Fibroblast of lung (primary cell): ENCODE measurements around the gene MTRFR. TPM values are rescaled to one million over a fixed set of nuclear protein-coding genes. Genes with fewer than 3 reads are reported as not detected.

Source experiments
- DNase-seq, 2 donors: peaks; one replicate each; pipeline versions ENCODE4 v3.0.0 to v3.0.0-alpha.2; 2010; ENCODE audit warnings: low read depth in 2 of 2
- H2AFZ ChIP-seq: 2 replicates; pipeline ENCODE4 v1.5.1; 2012; ENCODE audit warnings: low read length, control low read depth, inconsistent platforms
- H3K27ac ChIP-seq: 2 replicates; pipeline ENCODE4 v1.5.1; 2011; ENCODE audit warnings: low read length, control low read depth; ENCODE audit not compliant: insufficient read depth
- H3K27me3 ChIP-seq: 2 replicates; pipeline ENCODE4 v1.5.1; 2011; ENCODE audit warnings: mild to moderate bottlenecking, low read length; ENCODE audit not compliant: control insufficient read depth, insufficient read depth
- H3K36me3 ChIP-seq: 2 replicates; pipeline ENCODE4 v1.5.1; 2011; ENCODE audit warnings: low read length; ENCODE audit not compliant: control insufficient read depth, insufficient read depth
- H3K4me1 ChIP-seq: 2 replicates; pipeline ENCODE4 v1.5.1; 2011; ENCODE audit warnings: low read length; ENCODE audit not compliant: control insufficient read depth, insufficient read depth; ENCODE audit errors: extremely low read depth
- H3K4me2 ChIP-seq: 2 replicates; pipeline ENCODE4 v1.5.1; 2011; ENCODE audit warnings: low read length, control low read depth; ENCODE audit not compliant: insufficient read depth; ENCODE audit errors: extremely low read depth
- H3K4me3 ChIP-seq, 4 experiments: fragments of 200-600 bp in 1 of 4; sonication (generic) in 1 of 4; replicated peaks in 1 of 4; 2 replicates each; pipeline ENCODE4 v1.5.1; 2011 to 2016; ENCODE audit warnings: low read length in 4 of 4, low read depth in 3 of 4, mild to moderate bottlenecking in 3 of 4, control low read depth in 2 of 4, inconsistent platforms in 1 of 4, mixed read lengths in 1 of 4; ENCODE audit not compliant: insufficient read depth in 1 of 4; ENCODE audit errors: control extremely low read depth in 1 of 4
- H3K79me2 ChIP-seq: 2 replicates; pipeline ENCODE4 v1.5.1; 2012; ENCODE audit warnings: mild to moderate bottlenecking, low read length, inconsistent platforms; ENCODE audit not compliant: control insufficient read depth, insufficient read depth
- H3K9ac ChIP-seq: 2 replicates; pipeline ENCODE4 v1.5.1; 2011; ENCODE audit warnings: mild to moderate bottlenecking, low read length, control low read depth; ENCODE audit not compliant: insufficient read depth
- H3K9me3 ChIP-seq: 2 replicates; pipeline ENCODE4 v1.5.1; 2012; ENCODE audit warnings: low read depth, low read length; ENCODE audit not compliant: control insufficient read depth, insufficient read depth
- H4K20me1 ChIP-seq: 2 replicates; pipeline ENCODE4 v1.5.1; 2011; ENCODE audit warnings: low read length; ENCODE audit not compliant: control insufficient read depth, insufficient read depth; ENCODE audit errors: extremely low read depth
- CTCF ChIP-seq, 2 donors: IDR thresholded peaks in 1 of 2; conservative IDR thresholded peaks in 1 of 2; 1 replicate in 1 of 2; 2 replicates in 1 of 2; pipeline ENCODE4 v1.5.1; 2011 to 2012; ENCODE audit warnings: low read length in 2 of 2, control low read depth in 1 of 2, inconsistent platforms in 1 of 2, low read depth in 1 of 2, mild to moderate bottlenecking in 1 of 2
- EZH2 ChIP-seq: IDR thresholded peaks from 2 replicates; pipeline ENCODE4 v1.5.1; 2012; ENCODE audit warnings: low read length, control low read depth, mild to moderate bottlenecking; ENCODE audit errors: missing control alignments
- polyA plus RNA-seq, 2 donors: library from polyadenylated mRNA; depleted of rRNA in 1 of 2; stranded (reverse) in 1 of 2; unstranded in 1 of 2; fragments of >200 nt; gene quantifications; 2 replicates each; pipeline ENCODE4 v1.2.1, GENCODE V29; 2011 to 2012; ENCODE audit warnings: missing spikeins in 1 of 2
- total RNA-seq: library from RNA; depleted of rRNA; stranded (reverse); fragments of >200 nt; gene quantifications from 2 replicates; pipeline ENCODE4 v1.2.1, GENCODE V29; 2014

The MTRFR gene
- total and polyA plus RNA-seq, 2 donors (not counting 1 experiment from before 2014, with no cell fraction given): 10.4 to 17.5 TPM

GRCh38 chr12:123269395-123269892, 36.2 kb downstream of the MTRFR start:
- peak overlapping the region; percentile 100 for H3K4me2 ChIP-seq
- H3K9ac ChIP-seq: peak overlapping the region; percentile 82
- peak overlapping the region; percentile 82 to 92 (median 90) for H3K4me3 ChIP-seq
- H3K79me2 ChIP-seq: peaks cover 53% of the 10 kb centered on the region
- peaks cover 21% of the 10 kb centered on the region for H3K36me3 ChIP-seq
- TF ChIP-seq EZH2 (no peak), CTCF (conservative IDR thresholded peaks at IDR 0.05 in 1 of 2, IDR thresholded peaks at IDR 0.05 in 1 of 2; ENCODE audit: low read depth in 1 of 2, low read length in 2 of 2) (no peak)
- peak overlapping the region; percentile 92 for H3K27ac ChIP-seq
- H2AFZ ChIP-seq: peak overlapping the region; percentile 68
- H3K27me3 ChIP-seq: no peaks in the 10 kb centered on the region
- no peaks in the 10 kb centered on the region for H3K9me3 ChIP-seq
- H4K20me1 ChIP-seq: no peaks in the 10 kb centered on the region
- peaks cover 9% of the 10 kb centered on the region for H3K4me1 ChIP-seq
- DNase-seq: peak; percentile 64 to 80

GRCh38 chr12:123269896-123270213, 36.6 kb downstream of the MTRFR start:
- Histone ChIP-seq H3K27me3 (no peaks in the 10 kb centered on the region), H3K9ac (peak overlapping the region; percentile 82), H3K36me3 (peaks cover 18% of the 10 kb centered on the region), H3K4me2 (peak overlapping the region; percentile 100), H2AFZ (peak overlapping the region; percentile 14), H3K4me3 (peak overlapping the region; percentile 82 to 92 (median 90)), H3K79me2 (peaks cover 50% of the 10 kb centered on the region), H3K27ac (peak overlapping the region; percentile 92), H4K20me1 (no peaks in the 10 kb centered on the region), H3K4me1 (peaks cover 9% of the 10 kb centered on the region), H3K9me3 (no peaks in the 10 kb centered on the region)
- no peak for DNase-seq
- TF ChIP-seq EZH2: no peak
- no peak for TF ChIP-seq CTCF (conservative IDR thresholded peaks at IDR 0.05 in 1 of 2, IDR thresholded peaks at IDR 0.05 in 1 of 2; ENCODE audit: low read depth in 1 of 2, low read length in 2 of 2)

- H3K79me2 ChIP-seq: peaks cover 48% of the 10 kb centered on the region
- TF ChIP-seq CTCF (conservative IDR thresholded peaks at IDR 0.05 in 1 of 2, IDR thresholded peaks at IDR 0.05 in 1 of 2; ENCODE audit: low read depth in 1 of 2, low read length in 2 of 2) (no peak), EZH2 (no peak)
- peak; percentile 32 to 47 for DNase-seq
- H3K27ac ChIP-seq: peak overlapping the region; percentile 92
- H3K9ac ChIP-seq: peak overlapping the region; percentile 82
- H4K20me1 ChIP-seq: no peaks in the 10 kb centered on the region
- peaks cover 9% of the 10 kb centered on the region for H3K4me1 ChIP-seq
- H3K9me3 ChIP-seq: no peaks in the 10 kb centered on the region
- H2AFZ ChIP-seq: peak overlapping the region; percentile 14
- H3K4me3 ChIP-seq: peak overlapping the region; percentile 82 to 92 (median 90)
- H3K36me3 ChIP-seq: peaks cover 18% of the 10 kb centered on the region
- no peaks in the 10 kb centered on the region for H3K27me3 ChIP-seq
- H3K4me2 ChIP-seq: peak overlapping the region; percentile 100
Observed at GRCh38 chr12:123270214-123271000, 37.2 kb downstream of the MTRFR start.
